Motor neuron (in vitro differentiated cells): Measurements from ENCODE around the gene CEP72. TPM values are rescaled to one million over a fixed set of nuclear protein-coding genes. Genes with fewer than 3 reads are reported as not detected.

Experiments
- ATAC-seq, 8 experiments: fragments of 200-7000 bp; cut with Tn5 transposase; replicated peaks in 6 of 8; 2 replicates each; pipeline ENCODE4 v1.8.0; 2021; ENCODE audit warnings: mild to moderate bottlenecking in 8 of 8, moderate library complexity in 8 of 8
- H3K27ac ChIP-seq, 2 donors: fragments of 250-450 bp; sonication (Bioruptor Pico); 2 replicates each; pipeline ENCODE4 v1.9.0; 2021; ENCODE audit warnings: antibody characterized with exemption in 2 of 2, mild to moderate bottlenecking in 2 of 2, moderate library complexity in 1 of 2
- H3K4me1 ChIP-seq, 2 donors: fragments of 250-450 bp; sonication (Bioruptor Pico); replicated peaks in 1 of 2; 2 replicates each; pipeline ENCODE4 v1.6.1; 2021; ENCODE audit warnings: antibody characterized with exemption in 2 of 2, mild to moderate bottlenecking in 2 of 2, moderate library complexity in 1 of 2
- H3K4me3 ChIP-seq, 5 donors: fragments of 250-450 bp; sonication (Bioruptor Pico); 2 replicates each; pipeline ENCODE4 v1.9.0; 2021; ENCODE audit warnings: antibody characterized with exemption in 5 of 5, mild to moderate bottlenecking in 5 of 5, moderate library complexity in 4 of 5
- WGBS, 10 experiments: fragments of 450-650 bp; shearing (Covaris generic); methylation state at CpG; one replicate each; pipeline ENCODE4 v1.0.0; 2022; 5-methylcytosine and 5-hydroxymethylcytosine counted together
- in situ Hi-C, 9 experiments: fragments of 400-800 bp; cut with MboI; loops; one replicate each; pipeline ENCODE4 v1.15.0; 2021; ENCODE audit warnings: low sequenced_read_pairs in 9 of 9, low pct_unique_long_range_greater_than_20kb in 2 of 9; ENCODE audit not compliant: unreplicated experiment in 9 of 9
- total RNA-seq, 8 experiments: library from RNA; unstranded; fragments of 300-600 nt; gene quantifications; 2 replicates each; pipeline versions ENCODE4 v1.2.3 to v1.2.4, GENCODE V29; 2022

CEP72 gene
- total RNA-seq, 8 experiments from 2014 or later = 0.71 to 18.0 (median 2.1) TPM

DNA sequence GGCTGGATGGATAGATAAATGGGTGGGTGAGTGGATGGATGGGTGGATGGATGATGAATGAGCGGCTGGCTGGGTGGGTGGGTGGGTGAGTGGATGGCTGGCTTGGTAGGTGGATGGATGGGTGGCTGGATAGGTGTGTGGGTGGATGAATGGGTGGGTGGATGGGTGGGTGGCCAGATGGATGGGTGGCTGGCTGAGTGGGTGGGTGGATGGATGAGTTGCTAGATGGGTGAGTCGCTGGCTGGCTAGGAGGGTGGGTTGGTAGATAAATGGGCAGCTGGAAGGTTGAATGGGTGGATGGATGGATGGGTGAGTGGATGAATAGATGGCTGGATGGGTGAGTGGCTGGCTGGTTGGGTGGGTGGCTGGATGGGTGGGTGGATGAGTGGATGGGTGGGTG lies 27.9 kb upstream of the CEP72 start:
- WGBS, 10 experiments = no CpG with 5 or more reads among the region's 2 CpGs
- H3K4me1 ChIP-seq = no peaks in the 10 kb centered on the region
- no peak overlapping the region for H3K27ac ChIP-seq
- in situ Hi-C loops = no loop called here
- H3K4me3 ChIP-seq = no peak overlapping the region
- ATAC-seq = no peak

DNA sequence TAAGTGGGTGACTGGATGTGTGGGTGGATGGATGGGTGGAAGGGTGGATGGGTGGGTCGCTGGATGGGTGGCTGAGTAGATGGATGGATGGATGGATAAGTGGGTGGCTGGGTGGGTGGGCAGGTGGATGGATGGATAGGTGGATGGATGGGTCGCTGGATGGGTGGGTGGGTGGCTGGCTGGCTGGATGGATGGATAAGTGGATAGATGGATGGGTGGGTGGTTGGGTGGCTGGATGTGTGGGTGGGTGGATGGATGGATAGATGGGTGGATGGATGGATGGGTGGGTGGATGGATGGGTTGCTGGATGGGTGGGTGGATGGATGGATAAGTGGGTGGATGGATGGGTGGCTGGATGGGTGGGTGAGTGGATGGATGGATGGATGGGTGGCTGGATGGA lies 27.3 kb upstream of the CEP72 start:
- no peak overlapping the region for H3K27ac ChIP-seq
- no peak for ATAC-seq
- in situ Hi-C loops = no loop called here
- WGBS, 10 experiments = no CpG with 5 or more reads among the region's 2 CpGs
- no peaks in the 10 kb centered on the region for H3K4me1 ChIP-seq
- H3K4me3 ChIP-seq = no peak overlapping the region

DNA sequence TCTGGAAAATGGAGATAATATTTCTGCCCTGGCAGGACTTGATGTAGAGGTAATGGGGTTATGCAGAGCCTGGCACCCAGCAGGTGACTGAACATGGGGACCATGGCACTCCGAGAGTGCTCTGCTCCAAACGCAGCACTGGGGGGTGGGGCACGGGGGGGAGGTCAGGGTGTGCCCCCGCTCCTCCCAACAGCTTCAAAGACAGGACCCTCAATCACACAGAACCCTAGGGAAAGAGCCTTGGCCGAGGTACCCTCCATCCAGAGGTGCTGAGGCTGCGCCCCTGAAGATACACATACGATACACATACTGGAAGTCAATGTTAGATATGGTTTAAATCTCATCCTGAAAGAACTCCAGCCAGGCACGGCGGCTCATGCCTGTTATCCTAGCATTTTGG lies 26.6 kb upstream of the CEP72 start:
- WGBS, 10 experiments = 33 to 74% (median 59%) methylated on average over 2 to 5 of the region's 9 CpGs; no CpG with 5 or more reads in 3 of the 10 experiments
- no peak overlapping the region for H3K4me3 ChIP-seq
- ATAC-seq = no peak
- H3K27ac ChIP-seq = no peak overlapping the region
- H3K4me1 ChIP-seq = no peaks in the 10 kb centered on the region
- in situ Hi-C loops = no loop called here

DNA sequence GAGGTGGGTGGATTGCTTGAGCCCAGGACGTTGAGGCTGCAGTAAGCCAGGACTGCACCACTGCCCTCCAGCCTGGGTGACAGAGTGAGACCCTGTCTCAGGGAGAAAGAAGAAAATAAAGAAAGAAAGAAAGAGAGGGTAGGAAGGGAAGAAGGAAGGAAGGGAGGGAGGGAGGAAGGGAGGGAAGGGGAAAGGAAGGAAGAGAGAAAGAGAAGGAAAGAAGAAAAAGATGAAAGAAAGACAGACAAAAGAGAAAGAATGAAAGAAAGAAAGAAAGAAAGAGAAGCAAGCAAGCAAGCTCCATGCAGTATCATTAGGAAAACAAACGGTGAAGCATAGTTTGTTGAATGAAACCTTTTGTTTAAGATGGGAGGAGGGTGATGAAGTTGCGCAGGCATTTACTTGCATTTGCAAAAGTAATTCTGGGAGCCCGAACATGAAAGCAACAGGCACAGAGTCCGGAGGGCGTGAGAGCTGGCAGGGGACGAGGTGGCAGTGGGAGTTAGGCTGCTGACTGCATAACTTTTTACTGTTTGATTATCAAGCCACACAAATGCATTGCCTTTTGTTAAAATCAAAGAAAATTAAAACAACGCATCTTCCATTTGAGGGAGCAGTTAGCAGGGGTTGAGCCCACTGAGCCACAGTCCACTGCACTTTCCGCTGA lies 26.0 kb upstream of the CEP72 start:
- ATAC-seq = peak in 1 of 8 experiments; percentile 19
- H3K4me3 ChIP-seq = no peak overlapping the region
- 0 to 49% (median 14%) methylated on average over 2 to 7 of the region's 9 CpGs; no CpG with 5 or more reads in 1 of the 10 experiments for WGBS, 10 experiments
- in situ Hi-C loops = no loop called here
- no peak overlapping the region for H3K27ac ChIP-seq
- H3K4me1 ChIP-seq = no peaks in the 10 kb centered on the region

DNA sequence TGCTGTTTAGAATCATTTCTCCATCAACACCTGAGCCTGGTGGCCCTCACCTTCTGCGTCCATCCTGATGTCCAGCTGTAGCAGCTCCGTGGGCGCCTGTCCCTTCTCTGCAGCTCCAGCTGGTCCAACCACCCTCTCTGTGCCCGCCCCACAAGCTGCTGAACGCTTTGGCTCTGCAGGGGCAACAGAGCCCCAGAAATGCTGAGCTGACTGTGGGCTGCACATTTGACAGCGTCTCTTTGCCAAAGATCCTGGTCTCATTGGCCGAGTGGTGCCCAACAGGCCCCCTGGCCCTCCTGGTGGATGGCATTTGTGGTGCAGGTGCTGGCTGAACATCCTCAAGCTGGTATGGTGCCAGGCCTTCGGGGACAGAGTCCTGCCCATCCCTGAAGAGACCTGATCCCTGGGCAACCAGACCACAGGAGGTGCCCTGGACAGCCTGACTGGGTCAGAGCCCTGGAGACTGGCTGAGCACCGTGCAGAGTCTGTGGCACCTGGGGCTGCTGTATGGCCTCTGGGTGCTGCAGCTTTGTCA lies 25.3 kb upstream of the CEP72 start:
- no peak overlapping the region for H3K4me3 ChIP-seq
- ATAC-seq = peak in 1 of 8 experiments; percentile 53
- 44 to 56% (median 46%) methylated on average over 2 to 7 of the region's 9 CpGs; no CpG with 5 or more reads in 7 of the 10 experiments for WGBS, 10 experiments
- in situ Hi-C loops = no loop called here
- H3K4me1 ChIP-seq = no peaks in the 10 kb centered on the region
- H3K27ac ChIP-seq = no peak overlapping the region

DNA sequence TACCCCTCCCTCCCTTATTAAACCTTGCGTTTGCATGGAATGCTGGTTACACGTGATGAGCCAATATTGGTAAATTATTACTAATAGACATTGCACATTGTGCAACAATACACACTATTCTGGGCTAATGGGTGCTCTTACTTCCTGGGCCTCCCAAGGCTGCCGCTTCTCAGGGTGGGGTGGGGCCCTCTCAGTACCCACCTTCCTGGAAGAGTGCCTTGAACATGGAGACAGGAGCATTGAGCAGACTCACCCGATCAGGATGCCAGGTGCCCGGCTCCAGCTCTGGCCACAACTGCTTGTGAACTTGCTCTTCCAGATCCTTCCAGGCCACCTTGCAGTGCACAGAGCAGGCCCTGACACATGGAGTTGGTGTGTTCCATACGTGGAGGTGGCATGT lies 24.7 kb upstream of the CEP72 start:
- Histone ChIP-seq H3K4me1 (no peaks in the 10 kb centered on the region), H3K4me3 (no peak overlapping the region), H3K27ac (no peak overlapping the region)
- in situ Hi-C loops = no loop called here
- WGBS, 10 experiments = 50 to 100% (median 74%) methylated on average over 1 to 5 of the region's 6 CpGs; no CpG with 5 or more reads in 5 of the 10 experiments
- no peak for ATAC-seq

DNA sequence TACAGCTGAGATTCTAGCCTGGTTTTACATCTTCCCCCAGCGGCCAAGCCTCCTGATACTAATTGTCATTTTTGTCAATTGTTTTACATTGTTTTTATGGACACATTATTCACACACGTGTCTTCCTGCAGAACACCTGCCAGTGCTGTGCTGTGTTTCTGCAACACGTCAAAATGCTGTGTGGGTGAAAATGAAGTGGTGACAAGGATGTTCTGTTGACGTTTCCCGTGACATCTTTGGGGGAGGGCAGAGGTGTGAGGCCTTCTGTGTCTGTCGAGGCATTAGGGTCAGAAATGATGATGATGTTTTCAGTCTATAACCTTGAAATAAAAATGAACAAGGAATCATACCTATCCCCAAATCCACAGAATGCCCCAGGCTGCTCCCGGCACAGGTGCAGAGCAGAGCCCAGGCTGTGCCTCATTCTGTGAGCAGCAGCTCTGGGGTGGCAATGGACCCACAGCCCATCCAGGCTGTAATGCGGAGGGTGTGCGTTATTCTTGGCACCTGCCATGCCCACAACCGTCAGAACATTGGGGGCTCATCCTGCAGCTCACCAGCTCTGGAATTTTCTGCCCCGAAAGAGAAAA lies 23.6 kb upstream of the CEP72 start:
- in situ Hi-C loops = no loop called here
- no peak for ATAC-seq

DNA sequence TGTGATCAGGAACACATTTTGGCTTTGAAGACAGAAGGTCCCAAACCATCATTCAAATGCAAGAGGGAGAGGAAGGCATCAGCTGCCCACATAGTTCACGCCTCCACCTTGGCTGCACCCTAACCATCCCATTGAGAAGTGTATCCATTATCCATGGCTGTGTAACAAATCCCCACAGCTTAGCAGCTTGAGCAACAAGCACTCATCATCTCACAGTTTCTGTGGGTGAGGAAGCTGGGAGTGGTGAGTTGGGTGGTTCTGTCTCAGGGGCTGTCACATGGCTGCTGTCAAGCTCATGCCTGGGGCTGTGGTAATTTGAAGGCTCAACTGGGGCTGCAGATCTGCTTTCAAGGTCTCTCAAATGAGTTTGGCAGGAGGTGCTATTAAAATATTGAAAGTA lies 23.0 kb upstream of the CEP72 start:
- 71 to 83% methylated on average over 1 of the region's 1 CpG; no CpG with 5 or more reads in 8 of the 10 experiments for WGBS, 10 experiments
- Histone ChIP-seq H3K4me3 (no peak overlapping the region), H3K4me1 (no peaks in the 10 kb centered on the region), H3K27ac (no peak overlapping the region)
- in situ Hi-C loops = no loop called here
- peak in 1 of 8 experiments; percentile 20 for ATAC-seq

More for the DNA sequence above, 23.6 kb upstream of the CEP72 start:
- 0 to 85% (median 42%) methylated on average over 1 to 11 of the region's 11 CpGs; no CpG with 5 or more reads in 2 of the 10 experiments for whole genome bisulfite sequencing, 10 experiments
- no peak overlapping the region for H3K27ac ChIP-seq
- no peak overlapping the region for H3K4me3 ChIP-seq
- no peaks in the 10 kb centered on the region for H3K4me1 ChIP-seq

DNA sequence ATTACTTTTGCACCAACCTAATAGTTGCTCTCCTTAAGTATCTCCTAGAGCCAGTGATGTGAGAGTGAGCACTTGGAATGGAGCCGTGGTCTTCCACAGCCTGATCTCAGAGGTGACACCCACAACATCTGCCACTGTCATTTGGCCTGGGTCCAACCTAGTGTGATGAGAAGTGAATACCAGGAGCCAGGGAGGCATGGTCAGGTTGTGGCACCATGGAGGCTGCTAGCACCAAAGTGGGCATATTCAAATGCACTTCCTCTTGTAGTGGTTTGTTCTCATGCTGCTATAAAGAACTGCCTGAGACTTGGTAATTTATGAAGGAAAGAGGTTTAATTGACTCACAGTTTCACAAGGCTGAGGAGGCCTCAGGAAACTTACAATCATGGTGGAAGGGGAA lies 22.6 kb upstream of the CEP72 start:
- Histone ChIP-seq H3K27ac (no peak overlapping the region), H3K4me1 (no peaks in the 10 kb centered on the region), H3K4me3 (no peak overlapping the region)
- 60 to 83% methylated on average over 1 of the region's 1 CpG; no CpG with 5 or more reads in 8 of the 10 experiments for WGBS, 10 experiments
- in situ Hi-C loops = no loop called here
- ATAC-seq = no peak

DNA sequence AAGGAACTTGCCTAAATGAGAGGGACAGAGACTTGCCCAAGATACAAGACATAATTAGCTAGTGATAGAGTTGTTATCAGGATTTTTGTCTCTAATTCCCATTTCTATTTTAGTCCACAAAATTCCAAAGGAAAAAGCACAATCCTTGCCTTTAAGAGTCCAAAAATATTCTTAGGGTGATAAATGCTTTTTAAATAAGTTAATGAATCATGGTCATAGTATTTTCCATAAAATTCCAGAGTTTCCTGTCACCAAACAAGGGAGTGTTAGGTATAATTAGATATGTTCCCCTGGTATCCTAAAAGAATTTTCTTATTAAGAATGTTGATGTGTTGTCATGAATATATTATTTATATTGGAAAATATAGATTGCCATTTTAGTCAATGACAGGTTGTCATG lies 21.8 kb upstream of the CEP72 start:
- in situ Hi-C loops = no loop called here
- Histone ChIP-seq H3K4me3 (no peak overlapping the region), H3K4me1 (no peaks in the 10 kb centered on the region), H3K27ac (no peak overlapping the region)
- ATAC-seq = no peak

DNA sequence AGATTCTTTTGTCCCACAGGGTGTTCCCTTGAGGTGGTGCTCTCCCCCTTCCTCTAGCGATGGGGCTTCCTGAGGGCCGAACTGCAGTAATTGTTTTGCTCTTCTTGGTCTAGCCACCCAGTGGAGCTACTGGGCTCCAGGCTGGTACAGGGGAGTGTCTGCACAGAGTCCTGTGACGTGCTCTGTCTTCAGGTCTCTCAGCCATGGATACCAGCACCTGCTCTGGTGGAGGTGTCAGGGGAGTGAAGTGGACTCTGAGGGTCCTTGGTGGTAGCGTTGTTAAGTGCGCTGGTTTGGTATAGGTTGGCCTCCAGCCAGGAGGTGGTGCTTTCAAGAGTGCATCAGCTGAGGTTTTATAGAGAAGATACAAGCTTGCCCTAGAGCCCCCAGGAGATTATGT lies 20.4 kb upstream of the CEP72 start:
- 75 to 100% (median 85%) methylated on average over 1 to 5 of the region's 5 CpGs; no CpG with 5 or more reads in 4 of the 10 experiments for WGBS, 10 experiments
- Histone ChIP-seq H3K27ac (no peak overlapping the region), H3K4me1 (no peaks in the 10 kb centered on the region), H3K4me3 (no peak overlapping the region)
- peak in 2 of 8 experiments; percentile 34 to 40 for ATAC-seq
- in situ Hi-C loops = no loop called here

DNA sequence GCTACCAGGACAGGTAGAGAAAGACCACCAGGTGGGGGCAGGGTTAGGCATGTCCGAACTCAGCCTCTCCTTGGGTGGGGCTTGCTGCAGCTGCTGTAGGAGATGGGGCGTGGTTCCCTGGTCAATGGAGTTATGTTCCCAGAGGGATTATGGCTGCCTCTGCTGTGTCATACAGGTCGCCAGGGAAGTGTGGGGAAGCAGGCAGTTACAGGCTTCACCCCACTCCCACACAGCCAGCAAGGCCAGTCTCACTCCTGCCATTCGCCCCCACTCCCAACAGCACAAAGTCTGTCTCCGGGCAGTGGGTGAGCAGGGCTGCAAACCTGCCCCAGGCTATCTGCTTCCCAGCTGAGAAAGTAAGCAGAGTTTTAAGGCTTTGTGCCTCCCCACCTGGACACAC lies 20.0 kb upstream of the CEP72 start:
- no peak overlapping the region for H3K27ac ChIP-seq
- H3K4me3 ChIP-seq = no peak overlapping the region
- WGBS, 10 experiments = 0 to 100% (median 40%) methylated on average over 1 to 5 of the region's 5 CpGs; no CpG with 5 or more reads in 5 of the 10 experiments
- in situ Hi-C loops = no loop called here
- no peaks in the 10 kb centered on the region for H3K4me1 ChIP-seq
- peak in 3 of 8 experiments; percentile 71 to 95 (median 83) for ATAC-seq

DNA sequence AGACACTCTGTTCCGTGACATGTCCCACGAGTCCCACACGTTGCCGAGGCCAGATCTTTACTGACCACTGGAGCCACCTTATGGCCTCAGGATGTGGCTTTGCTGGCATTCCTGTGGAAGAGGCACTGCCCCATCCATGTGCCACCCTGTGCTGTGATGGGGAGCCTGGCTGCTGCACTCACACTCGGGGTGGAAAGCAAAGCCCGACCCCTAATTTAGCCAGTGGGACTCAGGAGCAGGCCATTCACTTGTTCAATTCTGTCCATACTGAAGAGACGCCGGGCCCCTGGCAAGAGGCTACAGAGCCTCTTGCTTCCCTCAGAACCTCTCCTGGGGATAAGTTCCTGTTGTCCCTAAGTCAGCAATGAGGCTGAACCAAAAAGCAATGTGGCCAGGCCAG lies 18.6 kb upstream of the CEP72 start:
- no peaks in the 10 kb centered on the region for H3K4me1 ChIP-seq
- WGBS, 10 experiments = 14 to 83% (median 50%) methylated on average over 1 to 4 of the region's 8 CpGs; no CpG with 5 or more reads in 6 of the 10 experiments
- no peak for ATAC-seq
- H3K4me3 ChIP-seq = no peak overlapping the region
- in situ Hi-C loops = no loop called here
- H3K27ac ChIP-seq = no peak overlapping the region
